HG03439 (cell line): ENCODE measurements around the gene SLC34A1.

Source experiments
- ATAC-seq: cut with Tn5 transposase; IDR thresholded peaks from one replicate; pipeline ENCODE4 v1.9.1; 2021; ENCODE audit warnings: mild to moderate bottlenecking, moderate library complexity; ENCODE audit not compliant: unreplicated experiment

The SLC34A1 gene

GRCh38 chr5:177443144-177443983 lies 59.1 kb downstream of the SLC34A1 start:
- no peak for ATAC-seq

DNA sequence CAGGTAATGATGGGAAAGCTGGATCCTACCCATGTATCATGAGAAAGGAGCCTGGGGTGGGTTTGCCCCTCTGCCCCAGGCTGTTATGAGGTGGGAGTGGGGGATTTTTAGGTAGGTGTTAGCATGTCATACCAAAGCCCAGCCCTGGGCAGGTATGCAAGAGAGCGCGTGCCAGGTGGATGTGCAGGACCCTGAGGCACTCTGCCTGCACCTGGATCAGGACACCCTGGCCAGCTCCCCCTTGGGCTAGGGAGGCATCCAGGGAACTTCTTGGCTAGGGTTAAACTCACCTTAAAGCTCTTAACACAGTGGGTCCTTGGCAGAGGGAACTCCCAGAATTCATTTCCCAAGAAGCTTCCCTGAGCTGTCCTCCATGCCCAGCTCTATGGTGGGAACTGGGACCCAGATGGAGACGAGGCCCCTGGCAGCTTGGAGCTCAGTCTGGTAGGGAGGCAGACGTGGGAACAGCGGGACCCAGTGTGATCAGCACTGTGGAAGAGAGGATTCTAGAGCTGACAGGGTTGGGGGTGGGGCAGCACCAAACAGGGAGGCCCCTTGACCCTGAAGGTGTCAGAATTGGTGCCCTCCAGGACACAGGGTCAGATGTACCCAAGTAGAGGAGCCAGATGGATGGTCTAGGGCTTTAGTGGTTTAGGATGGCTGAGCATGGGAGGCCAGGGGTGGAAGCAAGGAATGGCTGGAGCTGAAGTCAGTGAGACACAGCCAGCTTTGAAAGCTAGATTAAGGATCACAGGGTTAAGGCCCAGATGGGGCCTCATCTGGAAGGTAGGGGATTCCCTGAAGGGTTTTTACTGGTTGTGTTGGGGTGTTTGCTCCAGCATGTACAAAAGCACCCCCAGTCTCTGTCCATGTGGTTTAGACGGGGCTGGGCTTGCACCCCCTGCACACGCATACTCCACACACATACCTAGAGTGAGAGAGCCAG lies 60.1 kb downstream of the SLC34A1 start:
- no peak for ATAC-seq

GRCh38 chr5:177445052-177445916 lies 61.0 kb downstream of the SLC34A1 start:
- no peak for ATAC-seq

DNA sequence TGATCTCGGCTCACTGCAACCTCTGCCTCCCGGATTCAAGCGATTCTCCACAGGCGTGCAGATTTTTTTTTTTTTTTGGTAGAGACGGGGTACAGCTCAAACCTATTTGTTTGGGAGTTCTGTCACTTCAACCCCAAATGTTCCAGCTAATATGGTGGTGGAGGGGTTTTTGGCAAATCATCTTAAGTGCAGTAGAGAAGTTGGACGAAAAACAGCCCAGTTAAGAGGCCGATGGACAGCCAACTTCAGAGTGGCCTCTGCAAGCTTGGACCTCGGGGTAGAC lies 61.6 kb downstream of the SLC34A1 start:
- no peak for ATAC-seq

GRCh38 chr5:177446200-177447065 lies 62.2 kb downstream of the SLC34A1 start, which contains the start of gene PRR7:
TSS of gene PRR7 (plus strand) at chr5:177446814. CDS start at chr5:177455068, 8,254 bp downstream.
- ATAC-seq: peak; percentile 37

- peak; percentile 33 for ATAC-seq
Observed at GRCh38 chr5:177447066-177447610, 62.9 kb downstream of the SLC34A1 start.

- ATAC-seq: no peak
Observed at GRCh38 chr5:177447611-177448243, 63.5 kb downstream of the SLC34A1 start.
